Measurements from ENCODE around the gene KNTC1.
"Not testable (repeated sequence)": the region's sequence is repeated elsewhere in the genome, so short reads cannot be mapped to it uniquely, and the experiment has no call there.

KNTC1 gene

DNA sequence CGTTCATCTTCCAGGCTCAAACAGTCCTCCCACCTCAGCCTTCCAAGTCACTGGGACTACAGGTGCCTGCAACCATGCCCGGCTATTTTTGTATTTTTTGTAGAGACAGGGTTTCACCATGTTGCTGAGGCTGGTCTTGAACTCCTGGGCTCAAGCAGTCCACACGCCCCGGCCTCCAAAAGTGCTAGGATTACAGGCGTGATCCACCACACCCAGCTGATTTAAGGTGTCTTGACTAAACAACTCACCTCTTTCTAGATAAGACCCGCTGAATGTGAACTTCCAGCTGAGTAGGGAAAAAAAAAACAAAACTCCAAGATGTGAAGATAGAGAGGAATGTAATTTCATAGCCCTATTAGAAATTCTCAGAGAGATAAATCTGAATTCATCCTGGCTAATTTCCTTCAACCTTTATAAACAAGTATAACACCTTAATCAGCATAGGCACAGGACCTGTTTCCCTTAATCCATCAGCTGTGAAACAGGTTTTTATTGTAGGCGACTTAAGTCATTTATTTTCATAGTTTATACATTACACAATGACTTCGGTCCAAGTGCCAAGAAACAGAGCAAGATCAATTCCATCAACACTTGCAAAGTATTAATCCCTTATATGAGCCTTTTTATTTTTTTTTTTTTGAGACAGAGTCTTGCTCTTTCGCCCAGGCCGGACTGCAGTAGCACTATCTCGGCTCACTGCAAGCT, 124.6 kb downstream of the KNTC1 start:
- Histone ChIP-seq H3K36me3 (ENCODE audit: control insufficient read depth in 2 of 2, insufficient read depth in 1 of 2, low read length in 2 of 2) (no peaks in the 10 kb centered on the region), H3K9me3 (ENCODE audit: control insufficient read depth, insufficient read depth, low read depth, low read length) (no peaks in the 10 kb centered on the region), H3K27ac (ENCODE audit: extremely low read depth, low read depth, low read length) (no peak overlapping the region), H3K4me1 (ENCODE audit: control insufficient read depth, insufficient read depth, low read length) (no peaks in the 10 kb centered on the region), H3K4me3 (ENCODE audit: low read depth, low read length) (no peak overlapping the region)
- TF ChIP-seq ZNF391 (tag by site-specific recombination; IDR thresholded peaks at IDR 0.05; ENCODE audit: borderline replicate concordance, low read depth) (no peak), TCF7L2 (IDR thresholded peaks at IDR 0.05; ENCODE audit: borderline replicate concordance, low read depth, low read length) (no peak), KLF1 (tag by site-specific recombination; IDR thresholded peaks at IDR 0.05) (peak; percentile 84), ZNF114 (tag by site-specific recombination; IDR thresholded peaks at IDR 0.05) (no peak)
- POLR2A ChIA-PET = no interaction called here
- CTCF ChIA-PET = interaction anchor here (0.6 to 1.3 kb wide), 3 partner anchors 26 to 301 kb away, joined by 3 to 6 read pairs (median 3); no protein-coding TSS in a partner anchor

DNA sequence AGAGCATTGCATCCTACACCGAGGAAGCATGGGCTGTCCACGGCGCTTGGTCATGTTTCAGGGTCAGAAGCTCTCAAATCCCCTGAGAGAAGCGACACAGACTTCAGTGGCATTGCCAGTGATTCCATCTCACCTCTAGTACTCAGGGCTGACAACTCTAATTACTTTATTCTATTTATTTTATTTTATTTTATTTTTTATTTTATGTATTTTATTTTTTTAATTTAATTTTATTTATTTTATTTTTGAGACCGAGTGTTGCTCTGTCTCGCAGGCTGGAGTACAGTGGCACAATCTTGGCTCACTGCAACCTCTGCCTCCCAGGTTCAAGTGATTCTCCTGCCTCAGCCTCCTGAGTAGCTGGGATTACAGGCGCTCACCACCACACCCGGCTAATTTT, 126.2 kb downstream of the KNTC1 start:
- CTCF ChIA-PET = interaction anchor here (1.2 kb wide), 1 partner anchor 15 kb away, joined by 4 read pairs; no protein-coding TSS in a partner anchor
- H3K4me3 ChIP-seq (ENCODE audit: low read depth, low read length); POLR2A ChIA-PET; H3K36me3 ChIP-seq (ENCODE audit: control insufficient read depth in 2 of 2, insufficient read depth in 1 of 2, low read length in 2 of 2); H3K27ac ChIP-seq (ENCODE audit: extremely low read depth, low read depth, low read length); H3K9me3 ChIP-seq (ENCODE audit: control insufficient read depth, insufficient read depth, low read depth, low read length); H3K4me1 ChIP-seq (ENCODE audit: control insufficient read depth, insufficient read depth, low read length): not testable (repeated sequence)

DNA sequence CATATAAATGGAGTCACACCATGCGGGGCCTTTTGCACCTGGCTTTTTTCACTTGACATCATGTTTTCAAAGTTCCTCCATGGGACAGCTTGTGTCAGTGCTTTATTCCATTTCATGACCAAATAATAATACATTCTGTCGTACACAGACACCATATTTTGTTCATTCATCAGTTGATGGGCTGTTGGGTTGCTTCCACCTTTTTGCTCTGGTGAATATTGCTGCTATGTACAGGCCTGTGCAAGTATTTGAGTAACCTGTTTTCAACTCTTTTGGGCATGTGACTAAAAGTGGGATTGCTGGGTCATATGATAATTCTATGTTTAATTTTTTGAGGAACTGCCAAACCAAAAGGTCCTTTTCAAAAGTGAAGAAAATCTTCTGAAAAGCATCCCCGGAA, 129.2 kb downstream of the KNTC1 start:
- no peaks in the 10 kb centered on the region for H3K9me3 ChIP-seq (ENCODE audit: control insufficient read depth, insufficient read depth, low read depth, low read length)
- ChIA-PET POLR2A (interaction anchor here (0.6 kb wide), 1 partner anchor 58 kb away, joined by 3 read pairs; no protein-coding TSS in a partner anchor), CTCF (no interaction called here)
- H3K4me1 ChIP-seq (ENCODE audit: control insufficient read depth, insufficient read depth, low read length) = no peaks in the 10 kb centered on the region
- no peaks in the 10 kb centered on the region; a peak in 1 of 3 replicates for H3K36me3 ChIP-seq (ENCODE audit: control insufficient read depth in 2 of 2, insufficient read depth in 1 of 2, low read length in 2 of 2)
- TF ChIP-seq OSR2 (tag by site-specific recombination; IDR thresholded peaks at IDR 0.05) (no peak), ZNF433 (tag by site-specific recombination; IDR thresholded peaks at IDR 0.05; ENCODE audit: low read depth) (no peak), ZBTB17 (tag by site-specific recombination; IDR thresholded peaks at IDR 0.05) (no peak), ZNF394 (tag by site-specific recombination; IDR thresholded peaks at IDR 0.05; ENCODE audit: borderline replicate concordance) (no peak), ZNF266 (tag by site-specific recombination; IDR thresholded peaks at IDR 0.05; ENCODE audit: low read depth) (no peak), ZNF10 (tag by site-specific recombination; IDR thresholded peaks at IDR 0.05) (peak; percentile 65; the same call in 1 of the 2 replicates), ZNF311 (tag by site-specific recombination; IDR thresholded peaks at IDR 0.05; ENCODE audit: borderline replicate concordance) (no peak)
- TF ChIP-seq, protein P1, sequence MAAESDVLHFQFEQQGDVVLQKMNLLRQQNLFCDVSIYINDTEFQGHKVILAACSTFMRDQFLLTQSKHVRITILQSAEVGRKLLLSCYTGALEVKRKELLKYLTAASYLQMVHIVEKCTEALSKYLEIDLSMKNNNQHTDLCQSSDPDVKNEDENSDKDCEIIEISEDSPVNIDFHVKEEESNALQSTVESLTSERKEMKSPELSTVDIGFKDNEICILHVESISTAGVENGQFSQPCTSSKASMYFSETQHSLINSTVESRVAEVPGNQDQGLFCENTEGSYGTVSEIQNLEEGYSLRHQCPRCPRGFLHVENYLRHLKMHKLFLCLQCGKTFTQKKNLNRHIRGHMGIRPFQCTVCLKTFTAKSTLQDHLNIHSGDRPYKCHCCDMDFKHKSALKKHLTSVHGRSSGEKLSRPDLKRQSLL (tag by site-specific recombination; IDR thresholded peaks at IDR 0.05) = no peak
- no peak overlapping the region for H3K27ac ChIP-seq (ENCODE audit: extremely low read depth, low read depth, low read length)
- no peak overlapping the region for H3K4me3 ChIP-seq (ENCODE audit: low read depth, low read length)

DNA sequence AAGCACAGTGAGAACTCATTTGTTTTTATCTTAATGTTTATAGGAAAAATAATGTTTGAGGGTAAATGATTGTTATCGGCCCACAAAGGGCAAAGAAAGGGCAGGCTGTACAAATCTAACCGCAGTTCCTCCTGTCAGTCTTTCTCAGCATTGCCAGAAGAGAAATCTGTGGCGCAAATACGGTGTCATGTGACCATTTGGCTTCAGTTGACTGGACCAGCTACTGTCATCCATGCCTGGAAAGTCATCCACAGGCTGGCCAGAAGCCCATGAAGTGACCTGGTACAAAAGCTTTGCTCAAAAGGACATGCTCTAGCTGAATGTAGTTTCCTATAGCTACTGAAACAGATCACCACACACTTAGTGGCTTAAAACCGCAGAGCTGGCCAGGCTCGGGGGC, 132.5 kb downstream of the KNTC1 start:
- TF ChIP-seq ZNF266 (tag by site-specific recombination; IDR thresholded peaks at IDR 0.05; ENCODE audit: low read depth) (no peak), ZNF843 (tag by site-specific recombination; IDR thresholded peaks at IDR 0.05) (no peak)
- TF ChIP-seq, protein P2, sequence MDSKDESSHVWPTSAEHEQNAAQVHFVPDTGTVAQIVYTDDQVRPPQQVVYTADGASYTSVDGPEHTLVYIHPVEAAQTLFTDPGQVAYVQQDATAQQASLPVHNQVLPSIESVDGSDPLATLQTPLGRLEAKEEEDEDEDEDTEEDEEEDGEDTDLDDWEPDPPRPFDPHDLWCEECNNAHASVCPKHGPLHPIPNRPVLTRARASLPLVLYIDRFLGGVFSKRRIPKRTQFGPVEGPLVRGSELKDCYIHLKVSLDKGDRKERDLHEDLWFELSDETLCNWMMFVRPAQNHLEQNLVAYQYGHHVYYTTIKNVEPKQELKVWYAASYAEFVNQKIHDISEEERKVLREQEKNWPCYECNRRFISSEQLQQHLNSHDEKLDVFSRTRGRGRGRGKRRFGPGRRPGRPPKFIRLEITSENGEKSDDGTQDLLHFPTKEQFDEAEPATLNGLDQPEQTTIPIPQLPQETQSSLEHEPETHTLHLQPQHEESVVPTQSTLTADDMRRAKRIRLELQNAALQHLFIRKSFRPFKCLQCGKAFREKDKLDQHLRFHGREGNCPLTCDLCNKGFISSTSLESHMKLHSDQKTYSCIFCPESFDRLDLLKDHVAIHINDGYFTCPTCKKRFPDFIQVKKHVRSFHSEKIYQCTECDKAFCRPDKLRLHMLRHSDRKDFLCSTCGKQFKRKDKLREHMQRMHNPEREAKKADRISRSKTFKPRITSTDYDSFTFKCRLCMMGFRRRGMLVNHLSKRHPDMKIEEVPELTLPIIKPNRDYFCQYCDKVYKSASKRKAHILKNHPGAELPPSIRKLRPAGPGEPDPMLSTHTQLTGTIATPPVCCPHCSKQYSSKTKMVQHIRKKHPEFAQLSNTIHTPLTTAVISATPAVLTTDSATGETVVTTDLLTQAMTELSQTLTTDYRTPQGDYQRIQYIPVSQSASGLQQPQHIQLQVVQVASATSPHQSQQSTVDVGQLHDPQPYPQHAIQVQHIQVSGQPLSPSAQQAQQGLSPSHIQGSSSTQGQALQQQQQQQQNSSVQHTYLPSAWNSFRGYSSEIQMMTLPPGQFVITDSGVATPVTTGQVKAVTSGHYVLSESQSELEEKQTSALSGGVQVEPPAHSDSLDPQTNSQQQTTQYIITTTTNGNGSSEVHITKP (tag by site-specific recombination; IDR thresholded peaks at IDR 0.05) = no peak
- CTCF ChIA-PET = interaction anchor here (2.0 kb wide), 1 partner anchor 9 kb away, joined by 7 read pairs; no protein-coding TSS in a partner anchor
- Histone ChIP-seq H3K27ac (ENCODE audit: extremely low read depth, low read depth, low read length) (no peak overlapping the region), H3K4me3 (ENCODE audit: low read depth, low read length) (no peak overlapping the region), H3K9me3 (ENCODE audit: control insufficient read depth, insufficient read depth, low read depth, low read length) (no peaks in the 10 kb centered on the region), H3K36me3 (ENCODE audit: control insufficient read depth in 2 of 2, insufficient read depth in 1 of 2, low read length in 2 of 2) (no peaks in the 10 kb centered on the region; a peak in 1 of 3 replicates), H3K4me1 (ENCODE audit: control insufficient read depth, insufficient read depth, low read length) (no peaks in the 10 kb centered on the region)
- POLR2A ChIA-PET = no interaction called here
